H1 (cell line): Measurements from ENCODE around the gene POU6F2. TPM values are rescaled to one million over a fixed set of nuclear protein-coding genes. Genes with fewer than 3 reads are reported as not detected.

Source experiments
- KDM4A ChIP-seq: IDR thresholded peaks from one replicate; pipeline ENCODE4 v1.7.1; 2012; ENCODE audit warnings: low read depth, mild to moderate bottlenecking, moderate library complexity, low read length, inconsistent platforms; ENCODE audit not compliant: severe bottlenecking
- RBBP5 ChIP-seq: IDR thresholded peaks from 2 replicates; pipeline ENCODE4 v1.7.1; 2012; ENCODE audit warnings: low read depth, mild to moderate bottlenecking, inconsistent platforms, low read length, moderate library complexity, borderline replicate concordance
- SIN3A ChIP-seq, 2 experiments: IDR thresholded peaks in 1 of 2; conservative IDR thresholded peaks in 1 of 2; 2 replicates each; pipeline ENCODE4 v1.6.1; 2011 to 2012; ENCODE audit warnings: low read length in 2 of 2, improper control_type of control experiment in 1 of 2, low read depth in 1 of 2, mild to moderate bottlenecking in 1 of 2
- TEAD4 ChIP-seq: IDR thresholded peaks from 2 replicates; pipeline ENCODE4 v1.6.1; 2012; ENCODE audit warnings: low read depth, low read length, inconsistent platforms, mixed read lengths
- polyA plus RNA-seq, 7 experiments: library from polyadenylated mRNA; depleted of rRNA in 3 of 7; stranded (reverse) in 5 of 7; unstranded in 2 of 7; fragments of >200 nt in 5 of 7; fragments of 200-250 nt in 2 of 7; gene quantifications; 1 replicate in 5 of 7; 2 replicates in 1 of 7; 4 replicates in 1 of 7; pipeline versions ENCODE4 v1.2.1 to v1.2.3, GENCODE V29; 2011 to 2013; ENCODE audit warnings: missing spikeins in 2 of 7, mixed read lengths in 2 of 7
- total RNA-seq: library from RNA; stranded (reverse); fragmentation: NEBNext Ultra II Directional; extraction: Animal tissue kit (Norgen Biotek cat#: 25700); gene quantifications from 2 replicates; pipeline ENCODE4 v1.2.1, GENCODE V29; 2021
- TF ChIP-seq, protein P1 (sequence below): IDR thresholded peaks from 2 replicates; pipeline ENCODE4 v1.6.1; 2011; ENCODE audit warnings: low read depth, mild to moderate bottlenecking, low read length; ENCODE audit not compliant: insufficient read depth

POU6F2 gene
- total and polyA plus RNA-seq, 2 of the 8 experiments (the other 6 are each of a cell fraction or from before 2014, with no cell fraction given), result 1.1 to 2.0 TPM

DNA sequence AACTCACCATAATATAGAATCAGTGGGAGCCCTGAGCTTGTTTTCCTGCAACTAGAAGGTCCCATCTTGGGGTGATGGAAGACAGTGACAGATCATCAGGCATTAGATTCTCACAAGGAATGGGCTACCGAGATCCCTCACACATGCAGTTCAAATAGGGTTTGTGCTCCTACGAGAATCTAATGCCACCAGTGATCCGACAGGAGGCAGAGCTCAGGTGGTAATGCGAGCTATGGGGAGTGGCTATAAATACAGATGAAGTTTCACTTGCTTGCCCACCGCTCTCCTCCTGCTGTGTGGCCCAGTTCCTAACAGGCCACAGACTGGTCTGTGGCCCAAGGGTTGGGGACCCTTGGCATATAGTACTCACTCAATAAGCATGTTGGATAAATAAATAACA lies 93.4 kb downstream of the POU6F2 start (continued):
- no peak for TF ChIP-seq SIN3A (conservative IDR thresholded peaks at IDR 0.05 in 1 of 2, IDR thresholded peaks at IDR 0.05 in 1 of 2; ENCODE audit: low read depth in 1 of 2, low read length in 2 of 2)
- no peak for TF ChIP-seq TEAD4
- TF ChIP-seq RBBP5, result no peak
- no peak for TF ChIP-seq KDM4A
- TF ChIP-seq, protein P1, sequence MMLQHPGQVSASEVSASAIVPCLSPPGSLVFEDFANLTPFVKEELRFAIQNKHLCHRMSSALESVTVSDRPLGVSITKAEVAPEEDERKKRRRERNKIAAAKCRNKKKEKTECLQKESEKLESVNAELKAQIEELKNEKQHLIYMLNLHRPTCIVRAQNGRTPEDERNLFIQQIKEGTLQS, result no peak
